ENCODE results near the gene PRCD.
"Not testable (repeated sequence)": the region's sequence is repeated elsewhere in the genome, so short reads cannot be mapped to it uniquely, and the experiment has no call there.

PRCD gene

DNA sequence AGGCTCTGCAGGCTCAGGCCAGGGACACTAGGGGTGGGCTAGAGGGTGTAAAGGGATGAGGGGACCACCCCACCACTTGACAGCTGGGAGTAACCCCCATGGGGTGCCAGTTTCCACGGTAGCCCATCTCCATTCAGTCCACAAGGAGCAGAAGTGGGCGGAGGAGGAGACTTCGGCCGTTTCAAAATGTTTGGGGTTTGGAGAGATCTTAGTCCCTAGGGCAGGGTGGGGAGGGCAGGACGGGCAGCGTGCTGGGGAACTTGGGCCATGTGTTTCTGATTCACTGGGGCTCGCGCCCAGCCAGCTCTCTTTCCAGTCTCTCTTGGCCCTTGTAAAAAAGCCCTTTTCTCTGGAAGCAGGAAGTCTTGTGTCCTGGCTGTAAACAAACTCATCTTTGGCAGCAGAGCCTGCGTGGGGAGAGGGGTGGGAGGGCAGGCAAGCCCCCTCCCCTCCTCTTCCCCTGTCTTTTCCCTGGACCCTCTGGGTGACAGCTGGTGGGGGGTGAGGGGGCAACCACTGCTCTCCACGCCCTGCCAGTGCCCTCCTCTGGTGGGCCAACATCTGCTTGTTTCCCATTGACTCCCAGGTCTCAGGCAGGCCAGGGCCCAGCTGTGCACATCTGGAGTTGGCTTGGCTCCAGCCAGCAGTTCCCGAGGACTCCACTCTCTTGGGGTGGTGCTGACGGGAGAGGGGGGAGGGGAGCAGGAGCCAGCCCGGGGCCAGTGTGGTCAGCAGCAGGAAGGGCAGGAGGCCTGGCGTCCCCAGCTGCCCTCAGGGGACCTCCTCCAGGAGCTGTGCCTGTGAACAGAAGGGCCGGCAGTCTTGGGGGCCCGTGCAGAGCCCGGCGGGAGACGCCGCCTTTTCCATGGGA is 10.4 kb upstream of the PRCD start:
- TF ChIP-seq CTCF (IDR thresholded peaks at IDR 0.05; ENCODE audit: low read depth, low read length), result no peak
- peak; percentile 64 for DNase-seq (ENCODE audit: low read depth, low spot score)
- H3K4me3 ChIP-seq (ENCODE audit: low read depth, low read length), result no peak overlapping the region
- in situ Hi-C loops (cut with HindIII; ENCODE audit: low sequenced_read_pairs), result no loop called here

DNA sequence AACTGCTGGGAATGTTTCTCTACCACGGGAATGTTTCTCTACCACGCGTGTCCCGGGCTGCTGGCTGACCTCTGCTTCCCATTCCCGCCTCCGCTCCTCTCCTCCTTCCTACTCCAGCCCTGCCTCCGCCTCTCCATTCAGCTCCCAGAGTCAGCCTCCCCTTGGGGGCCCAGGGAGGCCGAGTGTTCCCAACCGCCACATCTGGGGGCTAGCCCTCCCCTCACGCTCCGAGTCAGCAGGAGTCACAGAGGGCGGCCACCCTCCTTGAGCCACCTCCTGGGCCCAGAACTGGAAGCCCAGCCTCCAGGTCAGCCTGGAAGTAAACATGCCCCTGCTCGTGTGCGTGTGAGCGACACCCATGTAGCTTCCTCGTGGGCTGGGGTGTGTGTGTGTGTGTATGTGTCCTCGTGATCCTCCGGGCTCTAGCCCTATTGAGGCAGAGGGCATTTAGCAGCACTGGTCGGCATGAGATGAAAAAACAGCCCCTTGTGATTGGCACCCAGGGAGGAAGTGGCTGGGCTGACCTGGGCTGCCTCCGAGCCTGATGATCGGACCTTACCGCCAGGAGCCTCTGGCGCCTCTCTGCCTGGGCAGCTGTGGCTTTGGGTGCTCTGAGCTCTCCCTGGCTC is 9.6 kb upstream of the PRCD start:
- in situ Hi-C loops (cut with HindIII; ENCODE audit: low sequenced_read_pairs), result no loop called here
- no peak overlapping the region for H3K4me3 ChIP-seq (ENCODE audit: low read depth, low read length)
- no peak for DNase-seq (ENCODE audit: low read depth, low spot score)
- no peak for TF ChIP-seq CTCF (IDR thresholded peaks at IDR 0.05; ENCODE audit: low read depth, low read length)

- no peak for DNase-seq (ENCODE audit: low read depth, low spot score)
- in situ Hi-C loops (cut with HindIII; ENCODE audit: low sequenced_read_pairs), result no loop called here
- H3K4me3 ChIP-seq (ENCODE audit: low read depth, low read length), result no peak overlapping the region
- TF ChIP-seq CTCF (IDR thresholded peaks at IDR 0.05; ENCODE audit: low read depth, low read length), result no peak
These were observed 8.9 kb upstream of the PRCD start for GRCh38 chr17:76530811-76531485.

DNA sequence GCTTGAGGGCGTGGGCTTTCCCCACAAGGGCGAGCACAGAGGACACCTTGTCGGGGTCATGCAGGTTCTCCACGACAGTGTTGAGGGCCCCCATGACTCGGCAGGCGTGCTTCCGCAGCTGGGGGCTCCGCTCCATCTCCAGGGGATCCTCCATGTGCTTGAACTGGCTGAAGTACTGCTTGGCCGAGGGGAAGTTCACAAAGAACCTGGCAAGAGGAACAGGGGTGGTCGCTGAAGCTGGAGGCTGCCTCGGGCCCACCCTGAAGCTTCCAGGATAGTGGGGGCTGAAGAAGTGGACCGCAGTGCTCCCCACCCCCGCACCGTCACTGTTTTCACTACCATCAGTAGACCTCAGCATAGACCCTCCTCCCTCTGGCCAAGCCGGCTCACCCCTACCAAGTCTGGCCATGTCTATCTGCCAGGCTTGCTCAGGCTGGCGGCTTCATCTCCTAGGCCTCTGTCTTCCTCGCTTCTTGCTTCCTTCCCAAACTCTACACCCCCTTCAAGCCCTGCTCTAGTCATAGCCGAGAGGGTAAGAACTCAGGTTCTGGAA is 8.3 kb upstream of the PRCD start:
- no peak overlapping the region for H3K4me3 ChIP-seq (ENCODE audit: low read depth, low read length)
- DNase-seq (ENCODE audit: low read depth, low spot score), result no peak
- in situ Hi-C loops (cut with HindIII; ENCODE audit: low sequenced_read_pairs), result no loop called here
- no peak for TF ChIP-seq CTCF (IDR thresholded peaks at IDR 0.05; ENCODE audit: low read depth, low read length)

DNA sequence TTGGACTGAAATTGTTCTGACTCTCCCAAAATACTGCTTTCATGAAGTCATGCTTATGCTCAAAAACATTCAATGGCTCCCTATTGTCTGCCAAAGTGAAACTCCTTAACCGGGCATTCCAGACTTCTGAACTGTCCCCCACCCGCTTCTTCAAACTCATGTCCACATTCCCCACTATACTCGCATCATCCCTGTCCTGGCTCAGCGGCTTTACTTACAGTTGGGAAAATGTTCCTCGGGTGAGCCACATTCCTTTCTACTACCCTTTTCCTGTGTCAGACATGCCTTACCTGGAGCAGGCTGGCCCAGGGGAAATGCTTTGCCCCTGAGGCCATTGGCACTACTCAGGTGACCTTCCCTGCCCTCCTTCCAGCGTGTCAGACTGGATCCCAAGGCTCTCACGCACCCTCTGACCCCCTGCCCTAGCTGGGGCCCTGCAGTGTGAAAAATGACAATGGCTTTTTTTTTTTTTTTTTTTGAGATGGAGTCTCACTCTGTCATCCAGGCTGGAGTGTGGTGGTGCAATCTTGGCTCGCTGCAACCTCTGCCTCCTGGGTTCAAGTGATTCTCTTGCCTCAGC is 7.7 kb upstream of the PRCD start:
- no peak for TF ChIP-seq CTCF (IDR thresholded peaks at IDR 0.05; ENCODE audit: low read depth, low read length)
- DNase-seq (ENCODE audit: low read depth, low spot score), result no peak
- in situ Hi-C loops (cut with HindIII; ENCODE audit: low sequenced_read_pairs), result no loop called here
- no peak overlapping the region for H3K4me3 ChIP-seq (ENCODE audit: low read depth, low read length)

- DNase-seq (ENCODE audit: low read depth, low spot score); in situ Hi-C loops (cut with HindIII; ENCODE audit: low sequenced_read_pairs); H3K4me3 ChIP-seq (ENCODE audit: low read depth, low read length): not testable (repeated sequence)
These were observed 6.0 kb upstream of the PRCD start for GRCh38 chr17:76533640-76534359.

Measured in astrocyte of the spinal cord (primary cell).